ENCODE measurements around the gene VWF.

- TF ChIP-seq, protein P1, sequence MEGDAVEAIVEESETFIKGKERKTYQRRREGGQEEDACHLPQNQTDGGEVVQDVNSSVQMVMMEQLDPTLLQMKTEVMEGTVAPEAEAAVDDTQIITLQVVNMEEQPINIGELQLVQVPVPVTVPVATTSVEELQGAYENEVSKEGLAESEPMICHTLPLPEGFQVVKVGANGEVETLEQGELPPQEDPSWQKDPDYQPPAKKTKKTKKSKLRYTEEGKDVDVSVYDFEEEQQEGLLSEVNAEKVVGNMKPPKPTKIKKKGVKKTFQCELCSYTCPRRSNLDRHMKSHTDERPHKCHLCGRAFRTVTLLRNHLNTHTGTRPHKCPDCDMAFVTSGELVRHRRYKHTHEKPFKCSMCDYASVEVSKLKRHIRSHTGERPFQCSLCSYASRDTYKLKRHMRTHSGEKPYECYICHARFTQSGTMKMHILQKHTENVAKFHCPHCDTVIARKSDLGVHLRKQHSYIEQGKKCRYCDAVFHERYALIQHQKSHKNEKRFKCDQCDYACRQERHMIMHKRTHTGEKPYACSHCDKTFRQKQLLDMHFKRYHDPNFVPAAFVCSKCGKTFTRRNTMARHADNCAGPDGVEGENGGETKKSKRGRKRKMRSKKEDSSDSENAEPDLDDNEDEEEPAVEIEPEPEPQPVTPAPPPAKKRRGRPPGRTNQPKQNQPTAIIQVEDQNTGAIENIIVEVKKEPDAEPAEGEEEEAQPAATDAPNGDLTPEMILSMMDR (IDR thresholded peaks at IDR 0.05; ENCODE audit: insufficient read depth, low read length): no peak
- TF ChIP-seq POLR2AphosphoS5 (IDR thresholded peaks at IDR 0.05; ENCODE audit: low read depth) (no peak), SPI1 (IDR thresholded peaks at IDR 0.05; ENCODE audit: borderline replicate concordance, low read depth) (no peak)
These were observed 106.2 kb downstream of the VWF start for GRCh38 chr12:6018265-6018664.
